Activated gamma-delta T cell (primary cell): ENCODE measurements around the gene SNRPA1.

ENCODE experiments used
- DNase-seq: peaks from one replicate; lab custom pipeline; 2025; lab: John Stamatoyannopoulos, UW

The SNRPA1 gene

GRCh38 chr15:101242160-101242998, 52.7 kb downstream of the SNRPA1 start:
- no peak for DNase-seq

GRCh38 chr15:101240358-101240757, 54.7 kb downstream of the SNRPA1 start:
- no peak for DNase-seq

- DNase-seq = no peak
These were observed 55.3 kb downstream of the SNRPA1 start for GRCh38 chr15:101239724-101240136.

- DNase-seq = no peak
These were observed 57.8 kb downstream of the SNRPA1 start for GRCh38 chr15:101237251-101237650.

- DNase-seq = no peak
These were observed 61.3 kb downstream of the SNRPA1 start for GRCh38 chr15:101233651-101234280.

GRCh38 chr15:101232677-101233076, 62.4 kb downstream of the SNRPA1 start:
- no peak for DNase-seq
